DOHH2 (cell line): ENCODE measurements around the gene STIP1.
A peak's percentile ranks its signal among the peaks of the same experiment; 100 is the strongest.

Experiments
- CTCF ChIP-seq: fragments of 200-600 bp; sonication (generic); IDR thresholded peaks from one replicate; pipeline ENCODE4 v1.5.1; 2014; ENCODE audit warnings: antibody characterized with exemption, mild to moderate bottlenecking, low read depth, low read length; ENCODE audit not compliant: poor library complexity, severe bottlenecking
- EZH2phosphoT487 ChIP-seq: fragments of 200-600 bp; sonication (generic); IDR thresholded peaks from 2 replicates; pipeline ENCODE4 v1.6.1; 2017; ENCODE audit warnings: borderline replicate concordance, mild to moderate bottlenecking, antibody characterized with exemption, low read length, moderate library complexity, mixed read lengths

- TF ChIP-seq CTCF (peak; percentile 23), EZH2phosphoT487 (no peak)
Observed at GRCh38 chr11:64165481-64165841, 20.5 kb upstream of the STIP1 start.
